ENCODE results near the gene BCAS1. TPM values are rescaled to one million over a fixed set of nuclear protein-coding genes. Genes with fewer than 3 reads are reported as not detected.

BCAS1 gene
- total RNA-seq, 3 donors from 2014 or later = 39.4 to 191 (median 101) TPM

- DNase-seq (no peak), ATAC-seq (no peak)
- no peaks in the 10 kb centered on the region for H3K4me1 ChIP-seq (ENCODE audit: low read depth)
- no peaks in the 10 kb centered on the region for H3K9me3 ChIP-seq
- H3K36me3 ChIP-seq (ENCODE audit: low read depth) = no peaks in the 10 kb centered on the region
- no peak overlapping the region for H3K4me3 ChIP-seq
- TF ChIP-seq, protein P1, sequence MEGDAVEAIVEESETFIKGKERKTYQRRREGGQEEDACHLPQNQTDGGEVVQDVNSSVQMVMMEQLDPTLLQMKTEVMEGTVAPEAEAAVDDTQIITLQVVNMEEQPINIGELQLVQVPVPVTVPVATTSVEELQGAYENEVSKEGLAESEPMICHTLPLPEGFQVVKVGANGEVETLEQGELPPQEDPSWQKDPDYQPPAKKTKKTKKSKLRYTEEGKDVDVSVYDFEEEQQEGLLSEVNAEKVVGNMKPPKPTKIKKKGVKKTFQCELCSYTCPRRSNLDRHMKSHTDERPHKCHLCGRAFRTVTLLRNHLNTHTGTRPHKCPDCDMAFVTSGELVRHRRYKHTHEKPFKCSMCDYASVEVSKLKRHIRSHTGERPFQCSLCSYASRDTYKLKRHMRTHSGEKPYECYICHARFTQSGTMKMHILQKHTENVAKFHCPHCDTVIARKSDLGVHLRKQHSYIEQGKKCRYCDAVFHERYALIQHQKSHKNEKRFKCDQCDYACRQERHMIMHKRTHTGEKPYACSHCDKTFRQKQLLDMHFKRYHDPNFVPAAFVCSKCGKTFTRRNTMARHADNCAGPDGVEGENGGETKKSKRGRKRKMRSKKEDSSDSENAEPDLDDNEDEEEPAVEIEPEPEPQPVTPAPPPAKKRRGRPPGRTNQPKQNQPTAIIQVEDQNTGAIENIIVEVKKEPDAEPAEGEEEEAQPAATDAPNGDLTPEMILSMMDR (IDR thresholded peaks at IDR 0.05) = no peak
- intact Hi-C loops (cut with DNase I, micrococcal nuclease) = no loop called here
Observed at GRCh38 chr20:54047048-54047447, 23.3 kb downstream of the BCAS1 start.

DNA sequence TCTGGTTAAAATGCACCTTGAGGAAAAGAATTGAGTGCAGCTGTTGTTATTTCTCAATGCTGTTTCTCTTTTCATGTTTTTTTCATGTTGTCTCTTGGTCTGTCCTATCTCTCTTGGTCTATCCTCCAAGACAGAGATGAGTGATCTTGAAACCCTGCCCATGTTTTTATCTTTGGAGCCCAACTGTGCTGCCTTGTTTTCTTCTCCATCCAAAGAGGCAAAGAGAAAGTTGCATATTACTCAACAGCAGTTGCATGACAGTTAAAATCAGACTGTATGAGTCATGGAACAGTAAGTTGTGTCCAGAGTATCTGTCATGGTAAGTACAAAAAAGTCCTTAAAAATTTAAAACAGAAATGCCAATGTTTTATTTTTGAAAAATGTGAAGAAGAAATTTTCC lies 26.2 kb downstream of the BCAS1 start:
- no peaks in the 10 kb centered on the region for H3K9me3 ChIP-seq
- intact Hi-C loops (cut with DNase I, micrococcal nuclease) = no loop called here
- peak; percentile 27 for ATAC-seq
- no peaks in the 10 kb centered on the region for H3K4me1 ChIP-seq (ENCODE audit: low read depth)
- no peak overlapping the region for H3K4me3 ChIP-seq
- H3K36me3 ChIP-seq (ENCODE audit: low read depth) = no peaks in the 10 kb centered on the region
- DNase-seq = no peak
- TF ChIP-seq, protein P1 (IDR thresholded peaks at IDR 0.05) = no peak

- DNase-seq (no peak), ATAC-seq (no peak)
- intact Hi-C loops (cut with DNase I, micrococcal nuclease) = no loop called here
- Histone ChIP-seq H3K4me1 (ENCODE audit: low read depth) (no peaks in the 10 kb centered on the region), H3K4me3 (no peak overlapping the region), H3K9me3 (no peaks in the 10 kb centered on the region), H3K36me3 (ENCODE audit: low read depth) (no peaks in the 10 kb centered on the region)
- TF ChIP-seq, protein P1 (IDR thresholded peaks at IDR 0.05) = no peak
Observed at GRCh38 chr20:54043076-54043967, 27.1 kb downstream of the BCAS1 start.

DNA sequence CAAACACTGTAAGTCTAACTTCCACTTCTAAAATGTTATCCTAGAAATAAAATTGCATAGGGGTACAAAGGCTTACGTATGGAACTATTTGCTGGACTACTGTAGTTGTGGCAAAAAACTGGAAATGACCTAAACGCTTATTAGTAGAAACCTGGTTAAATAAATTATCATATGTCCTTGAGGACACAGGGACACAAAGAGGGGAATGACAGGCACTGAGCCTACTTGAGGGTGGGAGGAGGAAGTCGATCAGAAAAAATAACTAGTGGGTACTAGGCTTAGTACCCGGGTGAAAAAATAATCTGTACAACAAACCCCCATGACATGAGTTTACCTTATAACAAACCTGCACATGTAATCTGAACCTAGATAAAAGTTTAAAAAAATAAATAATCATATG lies 28.4 kb downstream of the BCAS1 start:
- Histone ChIP-seq H3K9me3 (no peaks in the 10 kb centered on the region), H3K36me3 (ENCODE audit: low read depth) (no peaks in the 10 kb centered on the region), H3K4me1 (ENCODE audit: low read depth) (no peaks in the 10 kb centered on the region), H3K4me3 (no peak overlapping the region)
- DNase-seq (no peak), ATAC-seq (no peak)
- TF ChIP-seq, protein P1 (IDR thresholded peaks at IDR 0.05) = no peak
- intact Hi-C loops (cut with DNase I, micrococcal nuclease) = no loop called here

DNA sequence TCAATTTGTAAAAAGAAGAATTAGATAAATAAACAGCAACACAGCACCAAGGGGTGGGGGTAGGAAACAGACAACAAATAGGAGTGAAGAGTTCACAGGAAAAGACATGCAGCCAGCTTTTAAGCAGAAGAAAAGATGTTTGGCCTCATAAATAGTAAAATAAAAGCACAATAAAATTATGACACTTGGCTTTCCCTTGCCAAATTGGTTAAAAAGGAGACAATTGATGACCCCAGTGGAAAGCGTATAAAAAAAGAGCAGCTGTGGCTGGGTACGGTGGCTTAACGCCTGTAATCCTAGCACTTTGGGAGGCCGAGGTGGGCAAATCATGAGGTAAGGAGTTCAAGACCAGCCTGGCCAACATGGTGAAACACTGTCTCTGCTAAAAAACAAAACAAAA lies 29.1 kb downstream of the BCAS1 start:
- intact Hi-C loops (cut with DNase I, micrococcal nuclease) = no loop called here
- no peak overlapping the region for H3K4me3 ChIP-seq
- TF ChIP-seq, protein P1 (IDR thresholded peaks at IDR 0.05) = no peak

More for the DNA sequence above, 29.1 kb downstream of the BCAS1 start:
- Histone ChIP-seq H3K36me3 (ENCODE audit: low read depth) (no peaks in the 10 kb centered on the region), H3K9me3 (no peaks in the 10 kb centered on the region), H3K4me1 (ENCODE audit: low read depth) (no peaks in the 10 kb centered on the region)
- DNase-seq = no peak
- ATAC-seq = no peak
